Activated gamma-delta T cell treated with Interleukin-2 at 50 U/mL for 16 hours (primary cell): ENCODE results near the gene OR2V2.
"Not testable (repeated sequence)": the region's sequence is repeated elsewhere in the genome, so short reads cannot be mapped to it uniquely, and the experiment has no call there.

Experiments used
- DNase-seq: peaks from one replicate; pipeline ENCODE4 v3.0.0-alpha.2; 2020

The OR2V2 gene

GRCh38 chr5:181170996-181171395 lies 23.6 kb downstream of the OR2V2 start:
- DNase-seq: no peak

DNA sequence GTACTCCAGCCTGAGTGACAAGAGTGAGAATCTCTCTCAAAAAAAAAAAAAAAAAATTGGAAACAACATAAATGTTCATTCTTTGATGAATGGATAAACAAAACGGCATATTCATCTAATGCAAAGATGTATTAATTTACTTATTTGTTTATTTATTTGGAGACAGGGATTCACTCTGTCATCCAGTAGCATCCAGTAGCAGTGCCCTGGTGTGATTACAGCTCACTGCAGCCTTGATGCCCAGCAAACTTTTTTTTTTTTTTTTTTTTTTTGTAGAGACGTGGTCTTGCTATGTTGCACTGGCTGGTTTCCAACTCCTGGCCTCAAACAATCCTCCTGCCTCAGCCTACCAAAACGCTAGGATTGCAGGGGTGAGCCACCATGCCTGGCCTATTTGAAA lies 24.4 kb downstream of the OR2V2 start:
- no peak for DNase-seq

DNA sequence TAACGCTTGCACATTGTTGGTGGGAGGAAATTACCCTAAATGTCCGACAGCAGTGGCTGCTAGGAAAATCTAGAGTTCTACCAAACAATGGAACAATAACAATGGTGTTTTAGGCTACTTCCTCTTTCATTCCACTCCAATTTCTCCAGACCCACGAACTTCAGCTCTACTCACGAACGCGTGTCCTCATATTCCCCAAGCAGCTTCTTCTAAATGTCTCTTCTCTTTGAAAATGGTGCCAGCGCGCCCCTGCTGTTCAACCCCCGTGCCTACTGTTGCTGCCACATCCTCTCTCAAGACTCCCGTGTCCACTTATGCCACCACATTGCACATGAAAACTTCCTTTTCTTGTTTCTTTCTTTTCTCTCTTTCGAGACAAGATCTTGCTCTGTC lies 25.6 kb downstream of the OR2V2 start:
- DNase-seq: peak; percentile 79

- DNase-seq: no peak
Observed at GRCh38 chr5:181173420-181174342, 26.3 kb downstream of the OR2V2 start.

GRCh38 chr5:181176254-181176952 lies 29.0 kb downstream of the OR2V2 start:
- DNase-seq: no peak

GRCh38 chr5:181177559-181177958 lies 30.2 kb downstream of the OR2V2 start:
- DNase-seq: not testable (repeated sequence)

DNA sequence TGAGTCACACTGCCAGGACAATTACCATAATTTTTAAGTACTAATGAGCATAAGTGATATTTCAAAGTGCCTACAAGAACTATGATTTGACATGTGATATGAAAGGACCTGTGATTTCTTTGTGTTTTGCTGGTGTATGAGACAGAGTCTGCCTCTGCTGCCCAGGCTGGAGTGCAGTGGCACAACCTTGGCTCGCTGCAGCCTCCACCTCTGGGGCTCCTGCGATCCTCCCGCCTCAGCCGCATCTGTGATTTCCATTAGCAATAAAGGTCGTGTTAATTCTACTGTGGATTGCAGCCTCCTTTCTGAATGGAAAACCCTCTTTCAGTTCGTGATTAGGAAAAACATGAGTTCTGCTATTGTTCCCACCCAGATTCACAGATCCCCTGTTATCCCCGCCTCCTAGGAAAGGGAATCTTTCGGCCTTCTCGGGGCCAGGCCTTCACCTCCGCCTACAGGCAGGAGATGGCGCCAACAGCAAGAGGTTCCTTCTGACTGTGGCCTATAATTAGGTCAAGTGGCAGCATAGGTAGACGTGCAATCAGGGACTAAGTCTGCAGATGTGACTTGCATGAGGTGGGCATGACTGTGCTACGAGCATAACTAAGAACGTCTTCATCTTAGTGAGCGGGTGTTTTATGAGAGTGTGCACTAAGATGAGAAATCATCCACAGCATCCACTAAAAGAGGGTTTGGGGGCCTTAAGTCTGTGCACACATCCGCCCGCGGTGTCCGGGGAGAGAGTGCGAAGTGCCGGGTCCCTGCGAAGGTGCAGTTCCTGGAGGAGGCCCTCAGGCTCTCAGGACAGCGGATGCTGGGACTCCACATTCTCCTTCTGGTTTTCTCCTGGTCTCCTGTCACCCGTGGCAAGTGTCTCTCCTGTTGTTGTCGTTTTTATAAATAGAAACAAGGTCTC lies 34.5 kb downstream of the OR2V2 start:
- peak; percentile 63 for DNase-seq

- no peak for DNase-seq
Observed at GRCh38 chr5:181182651-181183050, 35.3 kb downstream of the OR2V2 start.

GRCh38 chr5:181184845-181185216 lies 37.4 kb downstream of the OR2V2 start:
- no peak for DNase-seq

DNA sequence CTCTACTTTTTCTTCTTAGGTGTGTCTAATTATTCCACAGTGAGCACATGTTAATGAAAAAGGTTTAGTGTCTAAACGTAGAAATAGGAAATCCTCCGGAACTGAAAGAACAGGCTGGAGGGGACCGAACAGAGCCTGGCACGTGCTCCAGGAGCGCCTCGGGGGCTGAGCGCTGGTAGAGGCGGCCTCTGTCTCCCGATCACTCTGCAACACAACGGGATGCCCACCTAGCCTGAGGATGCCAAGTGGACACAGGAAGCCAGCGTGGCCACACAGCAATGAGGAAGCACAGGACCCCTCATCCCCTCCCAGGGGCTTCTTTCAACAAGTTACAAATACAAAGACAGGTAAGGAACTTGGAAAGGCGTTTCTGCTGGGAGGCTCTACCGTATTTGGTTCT lies 38.2 kb downstream of the OR2V2 start:
- DNase-seq: no peak

GRCh38 chr5:181186022-181186421 lies 38.6 kb downstream of the OR2V2 start:
- DNase-seq: no peak

GRCh38 chr5:181186986-181187499 lies 39.7 kb downstream of the OR2V2 start:
- DNase-seq: no peak

- no peak for DNase-seq
Observed at GRCh38 chr5:181187500-181188213, 40.3 kb downstream of the OR2V2 start.

DNA sequence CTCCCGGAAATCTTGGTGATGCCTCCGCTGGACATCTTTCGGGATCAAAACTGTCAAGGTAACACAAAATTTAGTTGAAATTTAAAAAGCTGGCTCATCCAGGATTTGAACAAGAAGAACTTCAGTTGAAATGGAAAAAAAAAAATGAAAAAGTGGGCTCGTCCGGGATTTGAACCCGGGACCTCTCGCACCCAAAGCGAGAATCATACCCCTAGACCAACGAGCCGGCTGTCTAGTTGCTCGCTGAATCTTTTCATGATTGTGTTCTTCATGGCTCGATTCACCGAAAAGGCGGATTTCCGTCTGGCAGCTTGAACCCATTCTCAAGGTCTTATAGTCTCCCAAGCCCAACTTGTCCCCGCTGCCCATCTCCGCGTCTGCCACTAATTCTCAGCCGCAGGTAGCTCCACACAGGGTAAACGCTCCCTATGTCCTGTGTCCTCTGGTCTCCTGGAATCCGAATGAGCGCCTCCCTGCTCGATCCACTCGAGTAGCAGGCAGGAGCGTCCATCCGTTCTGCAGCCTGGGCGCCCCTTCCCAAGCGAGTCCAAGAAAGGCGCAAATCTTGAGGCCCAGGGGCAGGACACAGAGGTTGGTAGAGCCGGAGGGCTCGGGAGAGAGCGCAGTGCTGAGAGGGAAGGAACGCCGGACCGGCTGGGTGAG lies 41.4 kb downstream of the OR2V2 start:
- DNase-seq: peak; percentile 67

- DNase-seq: no peak
Observed at GRCh38 chr5:181189363-181189961, 42.1 kb downstream of the OR2V2 start.

- DNase-seq: no peak
Observed at GRCh38 chr5:181189962-181190710, 42.8 kb downstream of the OR2V2 start.

DNA sequence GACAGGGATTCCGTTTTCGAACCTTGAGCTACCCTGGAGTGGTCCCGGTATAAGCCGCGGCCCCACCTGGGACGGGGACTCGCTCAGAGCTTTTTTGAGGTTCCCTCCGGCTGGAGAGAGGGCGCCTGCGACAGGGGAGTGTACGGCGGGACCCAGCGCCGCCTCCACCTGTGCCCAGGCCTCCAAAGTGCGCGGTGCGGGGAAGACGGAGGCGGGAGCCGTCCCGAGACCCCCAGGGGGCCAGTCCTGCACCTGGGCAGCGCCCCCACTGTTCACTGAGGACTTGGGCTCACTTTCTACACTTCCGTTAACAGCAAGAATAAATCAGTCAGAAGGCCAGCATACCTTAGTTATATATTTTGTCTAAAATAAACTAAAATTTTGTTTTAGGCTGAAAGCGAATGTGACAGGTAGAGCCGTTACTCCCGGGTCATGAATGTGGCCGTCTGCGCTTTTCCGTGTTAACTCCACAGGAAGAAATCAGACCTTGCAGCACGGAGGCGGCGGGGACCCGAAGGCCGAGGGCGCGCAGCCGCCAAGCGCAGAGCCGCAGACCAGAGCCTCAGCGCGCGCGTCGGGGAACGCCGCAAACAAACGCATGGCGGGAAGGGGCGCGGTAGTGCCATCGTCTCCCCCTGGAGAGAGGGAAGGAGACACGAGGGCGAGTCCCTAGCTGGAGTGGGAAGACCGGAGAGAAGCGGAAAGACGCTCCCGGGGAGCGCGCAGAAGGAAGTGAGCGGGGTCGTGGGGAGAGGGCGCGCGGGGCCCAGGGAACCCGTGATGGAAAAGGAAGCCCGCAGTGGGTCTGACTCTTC lies 43.5 kb downstream of the OR2V2 start:
- no peak for DNase-seq

GRCh38 chr5:181191526-181192336 lies 44.3 kb downstream of the OR2V2 start:
- peak; percentile 94 for DNase-seq
